Measurements from ENCODE around the gene ACOX2. TPM values are rescaled to one million over a fixed set of nuclear protein-coding genes. Genes with fewer than 3 reads are reported as not detected.

Gene ACOX2
- total and polyA plus RNA-seq, 2 of the 8 experiments (the other 6 are each of a cell fraction or from before 2014, with no cell fraction given): 3.2 to 9.2 TPM

DNA sequence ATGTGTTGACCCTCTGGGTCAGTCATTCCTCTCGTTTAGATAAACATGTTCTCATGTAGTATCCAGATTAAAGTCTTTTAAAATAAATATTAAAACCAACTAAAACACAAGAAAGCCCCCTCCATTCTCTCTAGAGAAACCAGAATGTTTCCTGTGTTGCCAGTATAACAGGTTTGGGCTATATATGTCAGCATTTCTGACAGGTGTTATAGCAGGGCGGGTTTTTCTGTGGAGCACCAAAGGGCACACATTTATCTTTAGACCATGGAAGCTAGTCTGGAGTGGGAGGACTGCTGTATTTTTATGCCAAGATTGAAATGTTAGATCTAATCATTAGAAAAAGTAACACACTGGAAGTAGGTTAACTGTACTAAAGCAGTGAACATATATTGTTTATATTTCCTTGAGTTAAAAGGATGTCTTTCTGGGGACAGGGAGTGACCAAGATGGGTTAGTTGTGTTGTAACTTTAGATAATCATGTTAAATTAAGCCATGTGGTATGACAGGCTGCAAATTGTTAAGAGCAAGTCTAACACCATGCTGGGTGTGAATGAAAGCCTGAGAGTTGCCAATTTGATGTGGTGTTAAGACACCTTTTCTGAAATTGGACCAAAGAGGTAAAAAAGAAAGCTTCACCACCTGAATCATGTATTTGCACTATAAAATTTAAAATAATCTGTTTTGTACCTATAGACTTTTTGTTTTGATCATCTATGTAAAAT lies 29.5 kb downstream of the ACOX2 start:
- H3K36me3 ChIP-seq (ENCODE audit: control insufficient read depth in 2 of 4, insufficient read depth in 4 of 4, low read length in 3 of 4): peaks cover 0 to 3% (median under 1%) of the 10 kb centered on the region in 4 experiments; a peak in 2 of 8 replicates
- no peak for DNase-seq (ENCODE audit: low read depth in 1 of 2, low spot score in 2 of 2)
- H2BK5ac ChIP-seq (ENCODE audit: low read depth, low read length): no peak overlapping the region
- H3K14ac ChIP-seq (ENCODE audit: insufficient read length): no peak overlapping the region
- 78% methylated on average over 2 of the region's 2 CpGs; no CpG with 5 or more reads in 1 of the 2 experiments for WGBS, 2 experiments (ENCODE audit: extremely low coverage in 1 of 2, insufficient coverage in 1 of 2, insufficient read length in 1 of 2, insufficient replicate concordance in 2 of 2, low coverage in 1 of 2, low lambda C conversion rate in 2 of 2, missing lambda C conversion rate in 1 of 2)
- H3K9me3 ChIP-seq (ENCODE audit: insufficient read depth in 2 of 2, low read depth in 1 of 2, low read length in 1 of 2): no peaks in the 10 kb centered on the region
- H2AK5ac ChIP-seq (ENCODE audit: low read depth, low read length): no peak overlapping the region
- H4K20me1 ChIP-seq (replicated peaks in 1 of 2; ENCODE audit: control insufficient read depth in 1 of 2, insufficient read depth in 2 of 2, low read length in 2 of 2): no peaks in the 10 kb centered on the region
- no peak overlapping the region for H3K23ac ChIP-seq (ENCODE audit: insufficient read length)
- H4K8ac ChIP-seq (ENCODE audit: extremely low read depth, insufficient read depth, low read length): no peak overlapping the region
- H3K18ac ChIP-seq (ENCODE audit: extremely low read depth, low read length): no peak overlapping the region
- H3K27me3 ChIP-seq (replicated peaks in 1 of 4; ENCODE audit: control insufficient read depth in 3 of 4, extremely low read depth in 1 of 4, insufficient read depth in 3 of 4, low read length in 3 of 4): peaks cover 0 to 1% (median 0%) of the 10 kb centered on the region in 4 experiments; a peak in 1 of 7 replicates
- peaks cover 0 to 6% of the 10 kb centered on the region in 2 experiments; a peak in 1 of 4 replicates for H3K79me2 ChIP-seq (ENCODE audit: control insufficient read depth in 1 of 2, insufficient read depth in 2 of 2, low read length in 2 of 2)
- no peak overlapping the region for H4K91ac ChIP-seq (replicated peaks; ENCODE audit: insufficient read length, low read length)
- no peak overlapping the region for H3K56ac ChIP-seq (replicated peaks; ENCODE audit: insufficient read length, low read depth, low read length)
- no peak overlapping the region for H3K27ac ChIP-seq (ENCODE audit: low read depth, low read length)
- H2AFZ ChIP-seq (ENCODE audit: low read length): no peak overlapping the region
- no peaks in the 10 kb centered on the region for H3K23me2 ChIP-seq (ENCODE audit: low read depth, low read length)
- no peak overlapping the region for H3K4me2 ChIP-seq (ENCODE audit: insufficient read depth in 1 of 2, low read depth in 2 of 2, low read length in 2 of 2)
- H4K5ac ChIP-seq (ENCODE audit: insufficient read length, low read depth, low read length): no peak overlapping the region
- ChIA-PET POLR2A (ENCODE audit: partially characterized antibody) (interaction anchor here (1.0 to 1.4 kb wide), 3 partner anchors 13 to 200 kb away, joined by 3 to 5 read pairs (median 5); no protein-coding TSS in a partner anchor), CTCF (ENCODE audit: partially characterized antibody) (interaction anchor here (1.0 to 1.6 kb wide), 4 partner anchors 21 to 319 kb away, joined by 3 to 5 read pairs (median 3); no protein-coding TSS in a partner anchor)
- no peak overlapping the region for H2BK120ac ChIP-seq (replicated peaks; ENCODE audit: low read depth, low read length)
- H3K79me1 ChIP-seq (ENCODE audit: low read depth, low read length): no peaks in the 10 kb centered on the region
- H2BK15ac ChIP-seq (ENCODE audit: low read length): no peak overlapping the region
- H3K4me1 ChIP-seq (replicated peaks in 1 of 4; ENCODE audit: control insufficient read depth in 3 of 4, insufficient read depth in 4 of 4, low read length in 3 of 4): no peaks in the 10 kb centered on the region
- no peak for FAIRE-seq
- no peak overlapping the region for H3K9ac ChIP-seq (replicated peaks in 1 of 4; ENCODE audit: extremely low read depth in 1 of 4, low read depth in 3 of 4, low read length in 3 of 4)
- H3K4me3 ChIP-seq (ENCODE audit: extremely low read depth in 1 of 4, insufficient read depth in 2 of 4, low read depth in 3 of 4, low read length in 4 of 4): no peak overlapping the region
- no peak overlapping the region for H2BK12ac ChIP-seq (ENCODE audit: low read depth, low read length)
- H3K4ac ChIP-seq (replicated peaks; ENCODE audit: insufficient read length, low read depth, low read length): no peak overlapping the region
- H2BK20ac ChIP-seq (ENCODE audit: low read length): no peak overlapping the region
- TF ChIP-seq RFX5 (IDR thresholded peaks at IDR 0.05; ENCODE audit: borderline replicate concordance, low read depth, low read length): no peak
- no peak for TF ChIP-seq GTF2F1 (IDR thresholded peaks at IDR 0.05; ENCODE audit: borderline replicate concordance, low read depth, low read length)
- no peak for TF ChIP-seq POU5F1 (IDR thresholded peaks at IDR 0.05; ENCODE audit: low read depth, low read length)
- no peak for TF ChIP-seq YY1 (IDR thresholded peaks at IDR 0.05; ENCODE audit: low read depth, low read length)
- TF ChIP-seq KDM1A (IDR thresholded peaks at IDR 0.05; ENCODE audit: borderline replicate concordance, low read length): no peak
- TF ChIP-seq CTBP2 (IDR thresholded peaks at IDR 0.05; ENCODE audit: borderline replicate concordance, insufficient read depth, insufficient read length, low read length): no peak
- TF ChIP-seq ASH2L (IDR thresholded peaks at IDR 0.05; ENCODE audit: low read length): no peak
- TF ChIP-seq SIN3A (conservative IDR thresholded peaks at IDR 0.05 in 1 of 2, IDR thresholded peaks at IDR 0.05 in 1 of 2; ENCODE audit: low read depth in 1 of 2, low read length in 2 of 2): no peak
- no peak for TF ChIP-seq KDM5A (IDR thresholded peaks at IDR 0.05; ENCODE audit: low read length)
- TF ChIP-seq FOSL1 (IDR thresholded peaks at IDR 0.05; ENCODE audit: insufficient read depth, low read depth, low read length): no peak
- TF ChIP-seq CBX5 (IDR thresholded peaks at IDR 0.05; ENCODE audit: low read depth, low read length): no peak
- TF ChIP-seq POLR2AphosphoS5 (IDR thresholded peaks at IDR 0.05; ENCODE audit: low read depth, low read length): no peak
- TF ChIP-seq SIRT6 (IDR thresholded peaks at IDR 0.05; ENCODE audit: low read length): no peak

Data from H1 (cell line).